Right renal cortex interstitium (tissue), 3 donors: ENCODE measurements around the gene OVCH2. TPM values are rescaled to one million over a fixed set of nuclear protein-coding genes. Genes with fewer than 3 reads are reported as not detected.

Experiments
- DNase-seq, 3 donors: peaks; one replicate each; pipeline ENCODE4 v3.0.0-alpha.2; 2013; ENCODE audit warnings: low read depth in 3 of 3, low spot score in 2 of 3
- polyA plus RNA-seq, 3 donors: library from polyadenylated mRNA; unstranded; fragments of 120-200 nt; gene quantifications; one replicate each; pipeline ENCODE4 v1.2.1, GENCODE V29; 2013; ENCODE audit not compliant: insufficient read length in 3 of 3

OVCH2 gene
- polyA plus RNA-seq, 3 donors = 3.5 to 8.0 (median 6.5) TPM

- DNase-seq = no peak
Observed at GRCh38 chr11:7643314-7643713, 63.0 kb downstream of the OVCH2 start.

- DNase-seq = no peak
Observed at GRCh38 chr11:7642747-7643146, 63.5 kb downstream of the OVCH2 start.

GRCh38 chr11:7640816-7641215 lies 65.5 kb downstream of the OVCH2 start:
- no peak for DNase-seq

GRCh38 chr11:7639643-7640025 lies 66.6 kb downstream of the OVCH2 start:
- DNase-seq = no peak

Other genes with a start within 250 kb of the OVCH2 start
- gene OLFML1, start 221.0 kb downstream of the OVCH2 start, polyA plus RNA-seq = 10 to 100 TPM; 38.7 to 40.7 (median 38.8) TPM
- 10 to 100 TPM; 49.6 to 69.6 (median 66.5) TPM for gene PPFIBP2, start 192.5 kb downstream of the OVCH2 start, polyA plus RNA-seq
- 10 to 100 TPM; 25.9 to 30.3 (median 29.1) TPM for gene CYB5R2, start 33.0 kb downstream of the OVCH2 start, polyA plus RNA-seq
- not detected for gene OR5P2, start 90.5 kb upstream of the OVCH2 start, polyA plus RNA-seq
- gene OR5P3, start 124.4 kb upstream of the OVCH2 start, polyA plus RNA-seq = not detected
- gene OR10A6, start 224.8 kb upstream of the OVCH2 start, polyA plus RNA-seq = not detected
- gene OR10A3, start 235.2 kb upstream of the OVCH2 start, polyA plus RNA-seq = under 1 TPM in 2 of 3 donors, not detected in 1; 0.06 TPM